HG02610 (cell line): ENCODE data around the gene FCRL3.
A peak's percentile ranks its signal among the peaks of the same experiment; 100 is the strongest.
"Not testable (repeated sequence)": the region's sequence is repeated elsewhere in the genome, so short reads cannot be mapped to it uniquely, and the experiment has no call there.

Experiments
- ATAC-seq: cut with Tn5 transposase; IDR thresholded peaks from one replicate; pipeline ENCODE4 v1.9.1; 2021; ENCODE audit warnings: mild to moderate bottlenecking, moderate library complexity; ENCODE audit not compliant: unreplicated experiment

FCRL3 gene

GRCh38 chr1:157700732-157701131, at the start of gene FCRL3:
TSS of gene FCRL3 (minus strand) at chr1:157700769. CDS start at chr1:157700489, 280 bp downstream.
- peak; percentile 72 for ATAC-seq

GRCh38 chr1:157748262-157748817, 47.8 kb upstream of the FCRL3 start:
- ATAC-seq: no peak

GRCh38 chr1:157739229-157739901, 38.8 kb upstream of the FCRL3 start:
- no peak for ATAC-seq

GRCh38 chr1:157735991-157736390, 35.4 kb upstream of the FCRL3 start:
- ATAC-seq: not testable (repeated sequence)

- ATAC-seq: peak; percentile 55
These were observed 33.8 kb upstream of the FCRL3 start for GRCh38 chr1:157734321-157734720.

- ATAC-seq: peak; percentile 74
These were observed 32.2 kb upstream of the FCRL3 start for GRCh38 chr1:157732755-157733154.

GRCh38 chr1:157725221-157725577, 24.6 kb upstream of the FCRL3 start:
- ATAC-seq: no peak

GRCh38 chr1:157724537-157725220, 24.1 kb upstream of the FCRL3 start:
- ATAC-seq: no peak

- no peak for ATAC-seq
These were observed 22.6 kb upstream of the FCRL3 start for GRCh38 chr1:157723157-157723556.

GRCh38 chr1:157721985-157722384, 21.4 kb upstream of the FCRL3 start:
- ATAC-seq: no peak

GRCh38 chr1:157715736-157716135, 15.2 kb upstream of the FCRL3 start:
- ATAC-seq: no peak

- ATAC-seq: no peak
These were observed 11.2 kb upstream of the FCRL3 start for GRCh38 chr1:157711802-157712201.

GRCh38 chr1:157704878-157705277, 4.3 kb upstream of the FCRL3 start:
- ATAC-seq: no peak

GRCh38 chr1:157703981-157704380, 3.4 kb upstream of the FCRL3 start:
- ATAC-seq: no peak

- no peak for ATAC-seq
These were observed 1.8 kb upstream of the FCRL3 start for GRCh38 chr1:157702308-157702825.

- peak; percentile 23 for ATAC-seq
These were observed 264 bp downstream of the FCRL3 start for GRCh38 chr1:157700305-157700704.

GRCh38 chr1:157697781-157698569, 2.6 kb downstream of the FCRL3 start:
- ATAC-seq: no peak

- no peak for ATAC-seq
These were observed 3.5 kb downstream of the FCRL3 start for GRCh38 chr1:157696966-157697628.

- ATAC-seq: no peak
These were observed 5.2 kb downstream of the FCRL3 start for GRCh38 chr1:157695417-157695816.

- no peak for ATAC-seq
These were observed 9.2 kb downstream of the FCRL3 start for GRCh38 chr1:157691285-157691920.
